Tibial nerve (tissue), 4 donors: Measurements from ENCODE around the gene CAMTA1. TPM values are rescaled to one million over a fixed set of nuclear protein-coding genes. Genes with fewer than 3 reads are reported as not detected.
A peak's percentile ranks its signal among the peaks of the same experiment; 100 is the strongest.

ENCODE experiments used
- DNase-seq, 2 donors: peaks; one replicate each; pipeline ENCODE4 v3.0.0-alpha.2; 2019; ENCODE audit warnings: low spot score in 2 of 2
- H3K27ac ChIP-seq, 4 donors: fragments of 200-600 bp; sonication (generic) in 3 of 4; one replicate each; pipeline ENCODE4 v1.5.1; 2017 to 2019; ENCODE audit warnings: mild to moderate bottlenecking in 1 of 4
- H3K27me3 ChIP-seq, 2 donors: fragments of 200-600 bp; sonication (generic) in 1 of 2; one replicate each; pipeline versions ENCODE4 v1.5.1 to v1.6.0; 2017 to 2019
- H3K36me3 ChIP-seq, 3 donors: fragments of 200-600 bp; sonication (generic); one replicate each; pipeline ENCODE4 v1.5.1; 2018 to 2019
- H3K4me1 ChIP-seq, 4 donors: fragments of 200-600 bp; sonication (generic) in 3 of 4; one replicate each; pipeline ENCODE4 v1.5.1; 2017 to 2019
- H3K4me3 ChIP-seq, 4 donors: fragments of 200-600 bp; sonication (generic) in 3 of 4; one replicate each; pipeline ENCODE4 v1.5.1; 2017 to 2019; ENCODE audit warnings: mild to moderate bottlenecking in 1 of 4, moderate library complexity in 1 of 4
- H3K9me3 ChIP-seq, 4 donors: fragments of 200-600 bp; sonication (generic) in 3 of 4; one replicate each; pipeline ENCODE4 v1.5.1; 2017 to 2019
- EP300 ChIP-seq, 2 donors: sonication (generic); formaldehyde crosslinking; IDR thresholded peaks; one replicate each; pipeline ENCODE4 v1.6.1; 2017; ENCODE audit warnings: antibody characterized with exemption in 2 of 2, mild to moderate bottlenecking in 1 of 2
- POLR2A ChIP-seq, 2 donors: fragments of 450-650 bp; IDR thresholded peaks; one replicate each; pipeline ENCODE4 v1.6.1; 2017; ENCODE audit warnings: antibody characterized with exemption in 2 of 2, mild to moderate bottlenecking in 2 of 2, moderate library complexity in 2 of 2
- WGBS, 2 donors: methylation state at CpG; one replicate each; pipeline ENCODE4 v1.1.5; 2018; 5-methylcytosine and 5-hydroxymethylcytosine counted together
- total RNA-seq, 4 donors: library from RNA; depleted of rRNA; stranded (reverse); fragments of >200 nt; gene quantifications; one replicate each; pipeline ENCODE4 v1.1.0, GENCODE V29; 2016
- TF ChIP-seq, protein P1 (sequence below), 5 experiments: fragments of 200-600 bp in 3 of 5; fragments of 450-650 bp in 2 of 5; sonication (generic) in 3 of 5; IDR thresholded peaks; one replicate each; pipeline ENCODE4 v1.5.1; 2016 to 2019; ENCODE audit warnings: antibody characterized with exemption in 5 of 5, mild to moderate bottlenecking in 3 of 5, moderate library complexity in 2 of 5

CAMTA1 gene
- total RNA-seq, 4 donors from 2014 or later = 41.8 to 104 (median 87.2) TPM

DNA sequence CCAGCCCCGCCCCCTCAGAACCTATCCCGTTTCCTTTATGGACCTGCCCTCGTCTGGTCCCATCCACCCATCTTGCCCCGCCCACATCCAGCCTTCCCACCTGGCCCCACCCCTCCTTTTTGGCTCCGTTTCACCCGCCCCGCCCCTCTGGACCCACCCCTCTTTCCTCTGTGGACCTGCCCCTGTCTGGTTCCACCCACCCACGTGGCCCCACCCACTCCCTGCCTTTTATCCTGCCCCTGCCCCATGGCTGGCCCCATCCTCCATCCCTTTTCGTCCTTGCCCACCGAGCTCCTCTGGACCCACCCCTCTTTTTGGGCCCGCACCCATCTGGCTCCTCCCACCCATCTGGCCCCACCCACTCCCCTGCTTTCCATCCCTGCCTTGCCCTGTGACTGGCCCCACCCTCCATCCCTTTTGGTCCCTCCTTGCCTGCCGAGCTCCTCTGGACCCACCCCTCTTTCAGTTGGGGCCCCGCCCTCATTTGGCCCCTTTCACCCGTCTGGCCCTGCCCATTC, 177.3 kb downstream of the CAMTA1 start:
- Histone ChIP-seq H3K36me3 (no peaks in the 10 kb centered on the region), H3K4me3 (peak overlapping the region in 1 of 4 donors; percentile 30), H3K9me3 (no peaks in the 10 kb centered on the region), H3K27ac (no peak overlapping the region), H3K27me3 (peaks cover 0 to 46% of the 10 kb centered on the region in 2 donors), H3K4me1 (peaks cover 0 to 40% (median 4%) of the 10 kb centered on the region in 4 donors)
- 2 to 4% methylated on average over 14 of the region's 14 CpGs for WGBS, 2 donors
- TF ChIP-seq, protein P1, sequence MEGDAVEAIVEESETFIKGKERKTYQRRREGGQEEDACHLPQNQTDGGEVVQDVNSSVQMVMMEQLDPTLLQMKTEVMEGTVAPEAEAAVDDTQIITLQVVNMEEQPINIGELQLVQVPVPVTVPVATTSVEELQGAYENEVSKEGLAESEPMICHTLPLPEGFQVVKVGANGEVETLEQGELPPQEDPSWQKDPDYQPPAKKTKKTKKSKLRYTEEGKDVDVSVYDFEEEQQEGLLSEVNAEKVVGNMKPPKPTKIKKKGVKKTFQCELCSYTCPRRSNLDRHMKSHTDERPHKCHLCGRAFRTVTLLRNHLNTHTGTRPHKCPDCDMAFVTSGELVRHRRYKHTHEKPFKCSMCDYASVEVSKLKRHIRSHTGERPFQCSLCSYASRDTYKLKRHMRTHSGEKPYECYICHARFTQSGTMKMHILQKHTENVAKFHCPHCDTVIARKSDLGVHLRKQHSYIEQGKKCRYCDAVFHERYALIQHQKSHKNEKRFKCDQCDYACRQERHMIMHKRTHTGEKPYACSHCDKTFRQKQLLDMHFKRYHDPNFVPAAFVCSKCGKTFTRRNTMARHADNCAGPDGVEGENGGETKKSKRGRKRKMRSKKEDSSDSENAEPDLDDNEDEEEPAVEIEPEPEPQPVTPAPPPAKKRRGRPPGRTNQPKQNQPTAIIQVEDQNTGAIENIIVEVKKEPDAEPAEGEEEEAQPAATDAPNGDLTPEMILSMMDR (IDR thresholded peaks at IDR 0.05) = no peak
- no peak for TF ChIP-seq POLR2A (IDR thresholded peaks at IDR 0.05)
- DNase-seq = peak in 1 of 2 donors; percentile 18

DNA sequence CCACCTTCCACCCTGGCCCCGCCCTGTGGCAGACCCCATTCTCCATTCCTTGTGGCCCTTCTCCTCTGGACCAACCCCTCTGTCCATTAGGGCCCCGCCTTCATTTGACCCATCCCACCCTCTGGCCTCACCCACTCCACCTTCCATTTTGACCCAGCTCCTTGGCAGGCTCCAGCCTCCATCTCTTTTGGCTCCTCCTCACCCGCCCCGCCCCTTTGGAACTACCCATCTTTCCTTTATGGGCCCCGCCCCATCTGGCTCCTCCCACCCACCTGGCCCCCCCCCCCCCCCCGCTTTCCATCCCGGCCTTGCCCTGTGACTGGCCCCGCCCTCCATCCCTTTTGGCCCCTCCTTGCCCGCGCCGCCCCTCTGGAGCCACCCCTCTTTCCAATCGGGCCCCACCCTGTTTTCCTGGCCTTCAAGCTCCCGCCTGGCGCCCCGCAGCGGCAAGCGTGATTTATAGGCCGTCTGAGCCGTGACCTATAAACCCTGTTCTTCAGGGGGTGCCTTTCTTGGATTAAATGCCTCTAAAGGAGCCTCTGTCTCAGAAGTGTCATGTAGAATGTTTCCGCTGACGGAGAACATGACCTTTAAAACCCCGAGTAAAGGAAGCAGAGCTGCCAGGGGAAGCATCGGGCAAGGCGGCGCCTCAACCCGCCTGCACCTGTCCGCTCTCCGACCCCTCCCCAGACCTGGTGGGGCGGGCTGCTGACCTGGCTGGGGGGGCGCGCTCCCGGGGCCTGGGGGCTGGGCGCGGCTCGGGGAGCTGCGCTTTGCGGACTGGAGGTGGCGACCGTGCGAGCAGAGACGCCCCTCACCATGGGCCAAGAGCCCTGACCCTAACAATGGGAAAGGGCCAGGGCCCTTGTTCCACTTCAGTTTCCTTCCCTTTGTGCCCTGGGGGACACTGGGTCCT, 178.0 kb downstream of the CAMTA1 start:
- H3K36me3 ChIP-seq = no peaks in the 10 kb centered on the region
- H3K4me1 ChIP-seq = peaks cover 0 to 40% (median 4%) of the 10 kb centered on the region in 4 donors
- H3K4me3 ChIP-seq = no peak overlapping the region
- peak overlapping the region in 1 of 4 donors; percentile 2 for H3K27ac ChIP-seq
- no peaks in the 10 kb centered on the region for H3K9me3 ChIP-seq
- 3 to 10% methylated on average over 23 to 25 of the region's 41 CpGs for whole genome bisulfite sequencing, 2 donors
- peak; percentile 6 to 31 for DNase-seq
- TF ChIP-seq POLR2A (IDR thresholded peaks at IDR 0.05) = no peak
- no peak for TF ChIP-seq EP300 (IDR thresholded peaks at IDR 0.05)
- H3K27me3 ChIP-seq = peaks cover 0 to 49% of the 10 kb centered on the region in 2 donors

GRCh38 chr1:6963912-6964307, 178.7 kb downstream of the CAMTA1 start:
- WGBS, 2 donors = 88 to 93% methylated on average over 5 of the region's 5 CpGs
- Histone ChIP-seq H3K9me3 (no peaks in the 10 kb centered on the region), H3K4me3 (no peak overlapping the region), H3K36me3 (no peaks in the 10 kb centered on the region), H3K4me1 (peaks cover 0 to 40% (median 4%) of the 10 kb centered on the region in 4 donors), H3K27ac (peak overlapping the region in 1 of 4 donors; percentile 2), H3K27me3 (peaks cover 0 to 51% of the 10 kb centered on the region in 2 donors)
- TF ChIP-seq, protein P1 (IDR thresholded peaks at IDR 0.05) = no peak
- TF ChIP-seq POLR2A (IDR thresholded peaks at IDR 0.05) = no peak
- TF ChIP-seq EP300 (IDR thresholded peaks at IDR 0.05) = no peak
- DNase-seq = no peak

DNA sequence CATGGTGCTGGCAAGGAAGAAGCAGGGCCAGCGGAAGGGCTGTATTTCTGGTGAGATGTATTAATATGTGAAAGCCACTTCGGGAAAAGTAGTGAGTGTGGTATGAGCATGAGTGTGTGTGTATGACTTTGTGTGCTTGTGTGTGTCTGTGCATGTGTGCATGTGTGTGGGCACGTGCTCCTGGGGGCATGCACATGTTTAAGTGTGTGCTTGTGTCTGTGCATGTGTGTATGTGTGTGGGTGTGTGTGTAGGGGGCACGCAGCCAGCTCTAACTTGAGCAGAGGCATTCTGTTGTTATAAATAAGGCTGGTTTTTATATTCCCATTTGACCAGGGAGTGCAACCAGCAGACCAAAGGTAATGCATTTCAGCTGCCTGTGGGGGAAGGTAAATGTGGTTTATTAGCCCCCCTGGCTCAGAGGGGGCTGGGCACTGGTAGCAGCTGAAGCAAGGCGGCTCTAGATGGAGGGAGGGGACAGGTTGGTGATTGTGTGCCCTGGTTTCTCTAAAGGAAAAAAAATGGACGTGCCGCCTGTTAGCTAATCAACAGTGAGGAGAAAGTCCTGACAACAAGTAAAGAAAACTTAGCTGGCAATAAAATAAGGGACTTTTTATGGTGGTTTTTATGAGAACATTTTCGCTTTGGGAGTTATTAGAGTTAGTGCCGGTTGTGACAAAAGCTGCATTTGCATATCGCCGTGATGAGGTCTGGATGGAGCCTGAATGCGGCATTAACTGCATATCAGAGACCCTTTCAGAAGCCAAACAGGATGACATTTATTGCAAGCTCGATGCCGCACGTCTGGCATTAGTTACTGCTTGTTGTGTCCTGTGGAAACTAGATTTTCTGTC, 180.1 kb downstream of the CAMTA1 start:
- no peak for TF ChIP-seq POLR2A (IDR thresholded peaks at IDR 0.05)
- TF ChIP-seq, protein P1 (IDR thresholded peaks at IDR 0.05) = no peak
- TF ChIP-seq EP300 (IDR thresholded peaks at IDR 0.05) = no peak
- Histone ChIP-seq H3K27ac (no peak overlapping the region), H3K36me3 (no peaks in the 10 kb centered on the region), H3K4me3 (no peak overlapping the region), H3K4me1 (peaks cover 0 to 37% (median 4%) of the 10 kb centered on the region in 4 donors), H3K9me3 (no peaks in the 10 kb centered on the region), H3K27me3 (peaks cover 0 to 53% of the 10 kb centered on the region in 2 donors)
- DNase-seq = no peak
- WGBS, 2 donors = 28 to 31% methylated on average over 15 of the region's 15 CpGs

DNA sequence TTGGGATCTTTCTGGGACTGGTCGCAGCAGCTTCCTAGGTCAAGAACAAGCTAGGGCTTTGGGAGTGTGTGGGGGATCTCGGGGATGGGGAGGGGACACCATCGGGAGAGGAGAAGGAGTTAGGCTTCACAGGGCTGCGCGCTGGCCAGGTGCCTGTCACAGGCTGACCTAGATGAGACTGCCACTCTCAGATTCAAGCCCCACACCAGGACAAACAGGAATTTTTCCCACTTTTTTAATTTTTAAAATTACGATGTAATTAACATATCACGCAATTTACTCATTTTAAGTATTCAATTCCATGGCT, 180.6 kb downstream of the CAMTA1 start:
- no peak overlapping the region for H3K4me3 ChIP-seq
- TF ChIP-seq, protein P1 (IDR thresholded peaks at IDR 0.05) = no peak
- no peak for TF ChIP-seq POLR2A (IDR thresholded peaks at IDR 0.05)
- TF ChIP-seq EP300 (IDR thresholded peaks at IDR 0.05) = no peak
- H3K27me3 ChIP-seq = peaks cover 0 to 53% of the 10 kb centered on the region in 2 donors
- H3K36me3 ChIP-seq = no peaks in the 10 kb centered on the region
- H3K27ac ChIP-seq = no peak overlapping the region
- DNase-seq = no peak
- 53 to 66% methylated on average over 7 of the region's 7 CpGs for WGBS, 2 donors
- peaks cover 0 to 33% (median 4%) of the 10 kb centered on the region in 4 donors for H3K4me1 ChIP-seq
- H3K9me3 ChIP-seq = no peaks in the 10 kb centered on the region
